ACC112 (cell line): ENCODE results near the gene SAMD11.
A peak's percentile ranks its signal among the peaks of the same experiment; 100 is the strongest.

Experiments used
- H2AFZ ChIP-seq: fragments of 200-600 bp; sonication (generic); one replicate; pipeline ENCODE4 v1.6.0; 2017; ENCODE audit warnings: antibody characterized with exemption, low read length; ENCODE audit not compliant: unreplicated experiment
- H3K27ac ChIP-seq: fragments of 200-600 bp; sonication (generic); 2 replicates; pipeline ENCODE4 v1.5.1; 2014; ENCODE audit warnings: low read depth, mild to moderate bottlenecking, antibody characterized with exemption, low read length, moderate library complexity
- H3K27me3 ChIP-seq: fragments of 200-600 bp; sonication (generic); 2 replicates; pipeline ENCODE4 v1.6.1; 2014; ENCODE audit warnings: mild to moderate bottlenecking, antibody characterized with exemption, low read length, moderate library complexity, mixed read lengths; ENCODE audit not compliant: insufficient read depth
- H3K36me3 ChIP-seq: fragments of 200-600 bp; sonication (generic); 2 replicates; pipeline ENCODE4 v1.6.1; 2016; ENCODE audit warnings: mild to moderate bottlenecking, antibody characterized with exemption, low read length, moderate library complexity, mixed read lengths; ENCODE audit not compliant: insufficient read depth
- H3K4me1 ChIP-seq: fragments of 200-600 bp; sonication (generic); one replicate; pipeline ENCODE4 v1.6.1; 2016; ENCODE audit warnings: low read length, mixed read lengths; ENCODE audit not compliant: insufficient read depth, unreplicated experiment, control insufficient read depth
- H3K4me3 ChIP-seq: fragments of 200-600 bp; sonication (generic); 2 replicates; pipeline ENCODE4 v1.5.1; 2014; ENCODE audit warnings: mild to moderate bottlenecking, low read depth, low read length
- H3K79me2 ChIP-seq: fragments of 200-600 bp; sonication (generic); one replicate; pipeline ENCODE4 v1.6.0; 2016; ENCODE audit warnings: low read length; ENCODE audit not compliant: control insufficient read depth, unreplicated experiment, insufficient read depth

SAMD11 gene

DNA sequence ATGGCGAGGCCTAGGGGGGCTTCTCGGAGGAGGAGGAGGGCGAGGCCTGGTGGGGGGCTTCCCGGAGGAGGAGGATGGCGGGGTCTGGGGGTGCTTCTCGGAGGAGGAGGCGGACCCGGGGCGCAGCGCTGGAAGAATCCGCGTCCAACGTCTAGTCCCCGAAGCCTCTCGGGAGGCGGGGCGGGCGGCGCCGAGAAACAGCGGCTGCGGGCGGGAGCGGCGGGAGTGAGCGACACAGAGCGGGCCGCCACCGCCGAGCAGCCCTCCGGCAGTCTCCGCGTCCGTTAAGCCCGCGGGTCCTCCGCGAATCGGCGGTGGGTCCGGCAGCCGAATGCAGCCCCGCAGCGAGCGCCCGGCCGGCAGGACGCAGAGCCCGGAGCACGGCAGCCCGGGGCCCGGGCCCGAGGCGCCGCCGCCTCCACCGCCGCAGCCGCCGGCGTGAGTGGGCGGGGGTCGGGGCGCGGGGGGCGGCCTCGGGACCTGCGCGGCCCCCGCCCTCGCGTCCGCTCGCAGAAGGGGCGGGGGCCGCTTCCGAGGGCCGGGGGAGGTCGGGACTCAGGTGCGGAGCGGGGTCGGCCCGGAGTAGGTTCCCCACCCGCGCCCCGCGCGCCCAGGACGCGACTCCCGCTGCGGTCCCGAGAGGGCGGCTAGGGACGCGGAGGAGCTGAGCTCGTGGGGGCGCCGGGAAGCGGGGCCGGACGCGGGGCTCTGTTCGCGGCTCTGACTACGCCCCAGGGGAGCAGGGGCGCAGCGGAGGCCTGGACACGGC is 36.8 kb downstream of the SAMD11 start, which contains the start of gene KLHL17:
Gene KLHL17 (plus strand): TSS at position 222 of the 769 bp plus-strand sequence. CDS start 110 bp downstream, at position 332.
- peaks cover 26% of the 10 kb centered on the region for H3K79me2 ChIP-seq
- H3K27ac ChIP-seq, result no peak within 1 kb of the TSS
- peaks cover 5% of the 10 kb centered on the region; the same call in 1 of the 2 replicates for H3K27me3 ChIP-seq
- peak within 1 kb of the TSS; percentile 100 for H3K4me3 ChIP-seq
- peak within 1 kb of the TSS; percentile 22 for H2AFZ ChIP-seq
- peaks cover 6% of the 10 kb centered on the region for H3K4me1 ChIP-seq
- H3K36me3 ChIP-seq, result no peaks in the 10 kb centered on the region

DNA sequence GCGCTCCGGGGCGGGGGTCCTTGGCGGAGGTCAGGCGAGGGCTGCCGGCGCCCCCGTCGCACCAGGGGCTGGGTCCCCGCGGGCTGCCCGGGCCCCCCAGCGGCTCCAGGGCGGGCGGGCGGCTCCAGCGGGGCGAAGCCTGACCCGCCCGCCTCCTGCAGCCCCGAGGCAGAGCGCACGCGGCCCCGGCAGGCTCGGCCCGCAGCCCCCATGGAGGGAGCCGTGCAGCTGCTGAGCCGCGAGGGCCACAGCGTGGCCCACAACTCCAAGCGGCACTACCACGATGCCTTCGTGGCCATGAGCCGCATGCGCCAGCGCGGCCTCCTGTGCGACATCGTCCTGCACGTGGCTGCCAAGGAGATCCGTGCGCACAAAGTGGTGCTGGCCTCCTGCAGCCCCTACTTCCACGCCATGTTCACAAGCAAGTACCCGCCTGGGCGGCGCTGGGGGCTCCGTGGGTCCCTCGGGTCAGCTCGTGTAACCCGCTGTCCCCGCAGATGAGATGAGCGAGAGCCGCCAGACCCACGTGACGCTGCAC is 37.5 kb downstream of the SAMD11 start:
- Histone ChIP-seq H3K27ac (no peak overlapping the region), H2AFZ (no peak overlapping the region)

GRCh38 chr1:962381-963300 is 38.9 kb downstream of the SAMD11 start:
- Histone ChIP-seq H3K27me3 (peaks cover 5% of the 10 kb centered on the region; the same call in 1 of the 2 replicates), H3K4me3 (no peak overlapping the region), H3K36me3 (no peaks in the 10 kb centered on the region), H2AFZ (no peak overlapping the region), H3K4me1 (peaks cover 11% of the 10 kb centered on the region), H3K79me2 (peaks cover 14% of the 10 kb centered on the region), H3K27ac (no peak overlapping the region)

More for the DNA sequence above, 37.5 kb downstream of the SAMD11 start:
- H3K27me3 ChIP-seq, result peaks cover 5% of the 10 kb centered on the region; the same call in 1 of the 2 replicates
- peak overlapping the region; percentile 100 for H3K4me3 ChIP-seq
- H3K36me3 ChIP-seq, result no peaks in the 10 kb centered on the region
- H3K79me2 ChIP-seq, result peaks cover 26% of the 10 kb centered on the region
- peaks cover 12% of the 10 kb centered on the region for H3K4me1 ChIP-seq

GRCh38 chr1:963301-963651 is 39.6 kb downstream of the SAMD11 start:
- Histone ChIP-seq H3K4me3 (no peak overlapping the region), H2AFZ (no peak overlapping the region), H3K4me1 (peaks cover 7% of the 10 kb centered on the region), H3K36me3 (no peaks in the 10 kb centered on the region), H3K79me2 (peaks cover 8% of the 10 kb centered on the region), H3K27me3 (peaks cover 5% of the 10 kb centered on the region; the same call in 1 of the 2 replicates), H3K27ac (no peak overlapping the region)

DNA sequence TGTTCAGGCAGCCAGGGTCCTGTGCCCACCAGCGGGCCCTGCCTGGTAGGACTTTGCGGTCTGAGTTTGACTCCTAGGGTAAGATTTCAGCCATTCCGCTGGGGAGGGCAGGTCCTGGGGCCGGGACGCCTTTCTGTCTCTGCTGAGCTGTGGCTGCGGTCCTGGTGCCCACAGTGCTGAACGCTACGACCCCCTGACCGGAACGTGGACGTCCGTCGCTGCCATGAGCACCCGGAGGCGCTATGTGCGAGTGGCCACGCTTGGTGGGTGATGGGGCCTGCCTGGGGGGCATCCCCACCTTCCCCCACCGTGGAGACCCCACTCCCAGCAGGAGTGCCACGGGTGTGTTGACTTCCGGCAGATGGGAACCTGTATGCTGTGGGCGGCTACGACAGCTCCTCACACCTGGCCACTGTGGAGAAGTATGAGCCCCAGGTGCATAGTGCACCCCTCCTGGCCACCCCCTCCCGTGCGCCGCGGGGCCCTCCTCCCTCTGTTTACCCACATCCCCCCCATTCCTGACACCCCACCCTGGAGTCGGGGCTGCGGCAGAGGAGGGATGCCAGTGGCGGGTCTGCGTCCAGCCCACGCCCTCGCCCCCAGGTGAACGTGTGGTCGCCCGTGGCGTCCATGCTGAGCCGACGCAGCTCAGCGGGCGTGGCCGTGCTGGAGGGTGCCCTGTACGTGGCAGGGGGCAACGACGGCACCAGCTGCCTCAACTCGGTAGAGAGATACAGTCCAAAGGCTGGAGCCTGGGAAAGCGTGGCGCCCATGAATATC is 40.2 kb downstream of the SAMD11 start:
- peaks cover 1% of the 10 kb centered on the region for H3K79me2 ChIP-seq
- H3K27me3 ChIP-seq, result peaks cover 5% of the 10 kb centered on the region; the same call in 1 of the 2 replicates
- no peak overlapping the region for H2AFZ ChIP-seq
- no peaks in the 10 kb centered on the region for H3K36me3 ChIP-seq
- H3K27ac ChIP-seq, result no peak overlapping the region
- no peak overlapping the region for H3K4me3 ChIP-seq
- peaks cover 7% of the 10 kb centered on the region for H3K4me1 ChIP-seq

DNA sequence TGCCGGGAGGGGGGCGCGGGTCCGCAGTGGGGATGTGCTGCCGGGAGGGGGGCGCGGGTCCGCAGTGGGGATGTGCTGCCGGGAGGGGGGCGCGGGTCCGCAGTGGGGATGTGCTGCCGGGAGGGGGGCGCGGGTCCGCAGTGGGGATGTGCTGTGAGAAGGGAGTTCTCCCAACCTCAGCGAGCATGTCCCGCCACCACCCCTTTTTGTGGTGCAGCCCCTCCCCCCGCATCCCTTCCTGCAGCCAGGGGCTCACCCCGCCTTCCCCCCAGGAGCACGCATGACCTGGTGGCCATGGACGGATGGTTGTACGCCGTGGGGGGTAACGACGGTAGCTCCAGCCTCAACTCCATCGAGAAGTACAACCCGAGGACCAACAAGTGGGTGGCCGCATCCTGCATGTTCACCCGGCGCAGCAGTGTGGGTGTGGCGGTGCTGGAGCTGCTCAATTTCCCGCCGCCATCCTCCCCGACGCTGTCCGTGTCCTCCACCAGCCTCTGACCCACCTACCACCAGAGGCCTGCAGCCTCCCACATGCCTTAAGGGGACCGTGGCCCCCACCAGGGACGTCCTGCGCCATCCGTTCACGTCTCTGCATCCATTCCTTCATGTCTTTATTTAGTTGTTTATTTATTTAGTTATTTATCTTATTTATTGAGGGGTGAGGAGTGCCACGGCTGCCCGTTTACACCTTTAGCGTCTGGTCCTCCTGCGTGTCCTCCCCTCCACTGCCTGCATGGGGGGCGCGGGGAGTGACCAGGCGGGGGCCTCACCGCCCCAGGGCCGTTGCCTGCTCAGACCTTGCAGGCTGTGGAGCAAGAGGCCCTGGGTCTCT is 41.2 kb downstream of the SAMD11 start:
- Histone ChIP-seq H3K4me3 (no peak overlapping the region; the same call in 1 of the 2 replicates), H3K79me2 (no peaks in the 10 kb centered on the region), H2AFZ (no peak overlapping the region), H3K4me1 (peaks cover 7% of the 10 kb centered on the region), H3K27ac (no peak overlapping the region), H3K36me3 (no peaks in the 10 kb centered on the region), H3K27me3 (no peaks in the 10 kb centered on the region)

GRCh38 chr1:965526-966134 is 41.9 kb downstream of the SAMD11 start:
- H3K36me3 ChIP-seq, result no peaks in the 10 kb centered on the region
- no peak overlapping the region for H2AFZ ChIP-seq
- peaks cover 7% of the 10 kb centered on the region for H3K4me1 ChIP-seq
- no peaks in the 10 kb centered on the region for H3K27me3 ChIP-seq
- H3K79me2 ChIP-seq, result no peaks in the 10 kb centered on the region
- peak overlapping the region; percentile 89 for H3K4me3 ChIP-seq
- peak overlapping the region; percentile 68; the same call in 1 of the 2 replicates for H3K27ac ChIP-seq

- H3K36me3 ChIP-seq, result no peaks in the 10 kb centered on the region
- H3K27ac ChIP-seq, result peak within 1 kb of the TSS; percentile 68
- H3K79me2 ChIP-seq, result no peaks in the 10 kb centered on the region
- no peaks in the 10 kb centered on the region for H3K27me3 ChIP-seq
- peak within 1 kb of the TSS; percentile 89 for H3K4me3 ChIP-seq
- H3K4me1 ChIP-seq, result peaks cover 7% of the 10 kb centered on the region
- peak within 1 kb of the TSS; percentile 75 for H2AFZ ChIP-seq
Observed at GRCh38 chr1:966135-966703, 42.5 kb downstream of the SAMD11 start, which contains the start of gene PLEKHN1. Gene PLEKHN1 (plus strand): TSS chr1:966482. CDS start chr1:966532, 50 bp downstream.
